IPS-NIHi7 (cell line): ENCODE data around the gene MRPS35.

ENCODE experiments used
- DNase-seq: peaks from one replicate; pipeline ENCODE4 v3.0.0; 2012; ENCODE audit warnings: mixed read lengths; ENCODE audit errors: extremely low spot score

MRPS35 gene

GRCh38 chr12:27772328-27773049, 61.9 kb downstream of the MRPS35 start:
- no peak for DNase-seq

GRCh38 chr12:27777141-27777540, 66.5 kb downstream of the MRPS35 start:
- no peak for DNase-seq

- no peak for DNase-seq
These were observed 67.6 kb downstream of the MRPS35 start for GRCh38 chr12:27778206-27778605.

- peak; percentile 13 for DNase-seq
These were observed 68.8 kb downstream of the MRPS35 start for GRCh38 chr12:27779416-27779919.

- peak; percentile 87 for DNase-seq
These were observed 69.4 kb downstream of the MRPS35 start, which contains the start of the genes KLHL42 and MANSC4 for GRCh38 chr12:27779920-27780611. TSS of gene KLHL42 (plus strand) at chr12:27780233. CDS start at chr12:27780331, 98 bp downstream. TSS of gene MANSC4 (minus strand) at chr12:27780236. CDS start at chr12:27771276, 8,960 bp downstream.

GRCh38 chr12:27780612-27781408, 70.2 kb downstream of the MRPS35 start:
- DNase-seq = peak; percentile 43

- no peak for DNase-seq
These were observed 71.0 kb downstream of the MRPS35 start for GRCh38 chr12:27781680-27782079.

- DNase-seq = peak; percentile 21
These were observed 71.8 kb downstream of the MRPS35 start for GRCh38 chr12:27782481-27782880.

GRCh38 chr12:27785882-27786570, 75.4 kb downstream of the MRPS35 start:
- DNase-seq = no peak

GRCh38 chr12:27787559-27787958, 76.9 kb downstream of the MRPS35 start:
- DNase-seq = no peak

GRCh38 chr12:27790179-27790578, 79.5 kb downstream of the MRPS35 start:
- no peak for DNase-seq

- no peak for DNase-seq
These were observed 84.4 kb downstream of the MRPS35 start for GRCh38 chr12:27794818-27795584.

- DNase-seq = no peak
These were observed 85.5 kb downstream of the MRPS35 start for GRCh38 chr12:27796128-27796527.

- no peak for DNase-seq
These were observed 86.8 kb downstream of the MRPS35 start for GRCh38 chr12:27797301-27798025.

GRCh38 chr12:27800819-27801218, 90.2 kb downstream of the MRPS35 start:
- no peak for DNase-seq

- DNase-seq = no peak
These were observed 91.0 kb downstream of the MRPS35 start for GRCh38 chr12:27801630-27802029.

GRCh38 chr12:27802511-27802910, 91.9 kb downstream of the MRPS35 start:
- DNase-seq = no peak

GRCh38 chr12:27802936-27803335, 92.3 kb downstream of the MRPS35 start:
- DNase-seq = no peak

GRCh38 chr12:27805238-27805637, 94.6 kb downstream of the MRPS35 start:
- DNase-seq = no peak
